ENCODE measurements around the gene SVIL.
"Not testable (repeated sequence)": the region's sequence is repeated elsewhere in the genome, so short reads cannot be mapped to it uniquely, and the experiment has no call there.

The SVIL gene

DNA sequence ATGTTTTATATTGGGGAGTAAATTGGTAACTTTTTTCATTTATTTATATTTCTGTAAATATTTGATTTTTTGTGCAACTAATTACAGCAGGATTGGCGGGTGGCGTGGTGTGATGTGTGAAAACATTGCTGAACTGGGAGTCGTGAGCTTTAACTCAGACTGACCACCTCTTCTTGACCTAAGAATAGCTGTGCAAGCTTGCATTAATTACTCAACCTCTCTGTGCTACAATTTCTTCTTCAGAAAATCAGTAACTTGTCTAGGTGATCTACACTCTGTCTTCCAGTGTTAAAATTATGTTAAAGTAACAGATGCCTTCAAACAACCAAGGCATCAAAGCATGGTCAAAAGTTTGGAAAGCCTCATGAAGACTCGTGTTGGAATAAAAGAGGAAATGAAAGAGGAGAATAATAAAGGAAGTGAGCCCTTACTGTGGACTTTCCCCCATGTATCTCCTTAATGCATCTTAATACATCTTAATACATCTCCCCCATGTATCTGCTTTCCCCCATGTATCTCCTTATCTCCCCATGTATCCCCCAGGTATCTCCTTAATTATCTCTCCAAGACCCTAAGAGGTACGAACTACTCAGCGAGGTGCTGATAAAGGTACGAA is 71.2 kb downstream of the SVIL start:
- Histone ChIP-seq H3K4me3 (no peak overlapping the region), H3K4me1 (peaks cover 0 to 37% (median 2%) of the 10 kb centered on the region in 4 donors), H3K27ac (no peak overlapping the region), H3K27me3 (no peaks in the 10 kb centered on the region), H3K9me3 (no peaks in the 10 kb centered on the region), H3K36me3 (peaks cover 16 to 36% (median 20%) of the 10 kb centered on the region in 3 donors)
- TF ChIP-seq, protein P1, sequence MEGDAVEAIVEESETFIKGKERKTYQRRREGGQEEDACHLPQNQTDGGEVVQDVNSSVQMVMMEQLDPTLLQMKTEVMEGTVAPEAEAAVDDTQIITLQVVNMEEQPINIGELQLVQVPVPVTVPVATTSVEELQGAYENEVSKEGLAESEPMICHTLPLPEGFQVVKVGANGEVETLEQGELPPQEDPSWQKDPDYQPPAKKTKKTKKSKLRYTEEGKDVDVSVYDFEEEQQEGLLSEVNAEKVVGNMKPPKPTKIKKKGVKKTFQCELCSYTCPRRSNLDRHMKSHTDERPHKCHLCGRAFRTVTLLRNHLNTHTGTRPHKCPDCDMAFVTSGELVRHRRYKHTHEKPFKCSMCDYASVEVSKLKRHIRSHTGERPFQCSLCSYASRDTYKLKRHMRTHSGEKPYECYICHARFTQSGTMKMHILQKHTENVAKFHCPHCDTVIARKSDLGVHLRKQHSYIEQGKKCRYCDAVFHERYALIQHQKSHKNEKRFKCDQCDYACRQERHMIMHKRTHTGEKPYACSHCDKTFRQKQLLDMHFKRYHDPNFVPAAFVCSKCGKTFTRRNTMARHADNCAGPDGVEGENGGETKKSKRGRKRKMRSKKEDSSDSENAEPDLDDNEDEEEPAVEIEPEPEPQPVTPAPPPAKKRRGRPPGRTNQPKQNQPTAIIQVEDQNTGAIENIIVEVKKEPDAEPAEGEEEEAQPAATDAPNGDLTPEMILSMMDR (IDR thresholded peaks at IDR 0.05) = no peak
- DNase-seq = no peak
- intact Hi-C loops (cut with DNase I; ENCODE audit: low total_unique reads) = no loop called here

DNA sequence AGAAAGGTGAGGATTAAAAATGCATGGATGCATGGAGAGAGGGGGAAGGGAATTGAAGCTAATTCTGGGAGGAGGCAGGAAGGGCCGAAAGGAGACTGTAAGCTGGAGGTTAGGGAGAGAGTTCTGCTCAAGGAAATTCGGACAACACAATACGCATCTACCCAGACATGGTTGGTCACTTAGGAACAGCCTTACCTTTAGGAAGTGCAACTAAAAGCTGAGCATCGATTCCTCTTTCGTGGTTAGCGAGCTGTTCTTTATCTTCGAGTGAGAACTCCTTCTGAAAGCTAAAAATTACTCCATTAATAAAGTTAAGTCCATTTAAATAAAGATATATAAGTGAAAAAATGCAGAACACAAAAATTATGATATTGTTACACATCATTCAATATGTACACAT is 71.8 kb downstream of the SVIL start:
- intact Hi-C loops (cut with DNase I; ENCODE audit: low total_unique reads); H3K27me3 ChIP-seq; H3K9me3 ChIP-seq; DNase-seq; H3K27ac ChIP-seq; H3K4me3 ChIP-seq: not testable (repeated sequence)
- H3K4me1 ChIP-seq = peaks cover 0 to 35% (median 2%) of the 10 kb centered on the region in 4 donors
- peaks cover 16 to 36% (median 20%) of the 10 kb centered on the region in 3 donors for H3K36me3 ChIP-seq

GRCh38 chr10:29559996-29560395 is 74.8 kb downstream of the SVIL start:
- H3K4me1 ChIP-seq = peaks cover 0 to 45% (median 18%) of the 10 kb centered on the region in 4 donors
- peak overlapping the region; percentile 43 to 63 for H3K27ac ChIP-seq
- TF ChIP-seq, protein P1 (IDR thresholded peaks at IDR 0.05) = no peak
- H3K36me3 ChIP-seq = peaks cover 16 to 37% (median 20%) of the 10 kb centered on the region in 3 donors
- no peak overlapping the region for H3K4me3 ChIP-seq
- intact Hi-C loops (cut with DNase I; ENCODE audit: low total_unique reads) = no loop called here
- H3K9me3 ChIP-seq = no peaks in the 10 kb centered on the region
- no peak for DNase-seq
- no peaks in the 10 kb centered on the region for H3K27me3 ChIP-seq

- DNase-seq = no peak
- Histone ChIP-seq H3K36me3 (peaks cover 32 to 38% (median 33%) of the 10 kb centered on the region in 3 donors), H3K9me3 (no peaks in the 10 kb centered on the region), H3K4me1 (peaks cover 0 to 49% (median 18%) of the 10 kb centered on the region in 4 donors), H3K27me3 (no peaks in the 10 kb centered on the region), H3K27ac (no peak overlapping the region), H3K4me3 (no peak overlapping the region)
- intact Hi-C loops (cut with DNase I; ENCODE audit: low total_unique reads) = no loop called here
- TF ChIP-seq, protein P1 (IDR thresholded peaks at IDR 0.05) = no peak
These were observed 77.1 kb downstream of the SVIL start for GRCh38 chr10:29557665-29558064.

DNA sequence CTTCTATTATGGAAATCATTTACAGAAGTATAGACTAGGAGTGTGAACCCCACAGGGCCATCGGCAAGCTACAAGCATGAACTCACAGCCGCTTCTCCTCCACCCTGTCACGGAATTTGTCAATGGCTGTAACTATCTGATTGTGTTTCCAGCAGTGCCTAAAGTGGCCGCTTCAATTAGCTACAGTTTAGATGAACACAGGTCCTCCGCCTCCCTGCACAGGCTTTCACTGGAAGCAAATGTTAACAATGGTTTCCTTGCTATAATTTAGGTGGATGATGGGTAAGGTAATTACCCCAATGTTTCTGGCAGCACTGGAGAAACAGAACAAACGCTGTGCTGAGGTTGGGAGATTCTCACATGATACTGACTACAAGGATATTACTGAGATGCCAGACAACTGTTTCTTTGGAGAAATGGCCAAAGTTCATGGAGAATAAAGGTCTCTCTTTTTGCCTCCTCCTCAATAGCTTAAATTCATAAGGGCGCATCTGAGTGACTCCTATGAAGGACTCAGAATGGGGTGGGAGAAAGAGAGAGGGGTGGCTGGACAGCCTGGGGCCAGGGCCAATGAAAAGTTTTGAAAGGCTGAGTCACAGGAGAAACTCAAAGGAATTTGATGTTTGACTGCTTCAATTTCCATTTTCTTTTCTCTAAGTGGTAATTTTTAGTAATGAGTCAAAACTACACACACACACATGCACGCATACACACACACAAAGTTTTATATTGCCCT is 78.9 kb downstream of the SVIL start:
- Histone ChIP-seq H3K9me3 (no peaks in the 10 kb centered on the region), H3K36me3 (peaks cover 35 to 42% (median 37%) of the 10 kb centered on the region in 3 donors), H3K27me3 (no peaks in the 10 kb centered on the region), H3K4me1 (peaks cover 0 to 48% (median 18%) of the 10 kb centered on the region in 4 donors), H3K4me3 (no peak overlapping the region), H3K27ac (peak overlapping the region; percentile 23 to 61)
- TF ChIP-seq, protein P1 (IDR thresholded peaks at IDR 0.05) = no peak
- no peak for DNase-seq
- intact Hi-C loops (cut with DNase I; ENCODE audit: low total_unique reads) = no loop called here

GRCh38 chr10:29555091-29555745 is 79.6 kb downstream of the SVIL start:
- H3K4me1 ChIP-seq = peaks cover 0 to 43% (median 17%) of the 10 kb centered on the region in 4 donors
- H3K36me3 ChIP-seq = peaks cover 42 to 49% (median 44%) of the 10 kb centered on the region in 3 donors
- no peak overlapping the region for H3K4me3 ChIP-seq
- intact Hi-C loops (cut with DNase I; ENCODE audit: low total_unique reads) = no loop called here
- TF ChIP-seq, protein P1 (IDR thresholded peaks at IDR 0.05) = no peak
- H3K27me3 ChIP-seq = no peaks in the 10 kb centered on the region
- no peaks in the 10 kb centered on the region for H3K9me3 ChIP-seq
- H3K27ac ChIP-seq = peak overlapping the region; percentile 23 to 61
- DNase-seq = no peak
